HEK293T (cell line): Measurements from ENCODE around the gene HDAC10.

Source experiments
- CTBP1 ChIP-seq: fragments of 450-650 bp; IDR thresholded peaks from 2 replicates; pipeline ENCODE4 v1.6.1; 2016; ENCODE audit warnings: borderline replicate concordance
- ELF4 ChIP-seq: fragments of 450-650 bp; IDR thresholded peaks from 2 replicates; pipeline ENCODE4 v1.6.1; 2017; ENCODE audit warnings: antibody characterized with exemption
- FOXA1 ChIP-seq: fragments of 450-650 bp; IDR thresholded peaks from 2 replicates; pipeline ENCODE4 v1.6.1; 2016; ENCODE audit warnings: mild to moderate bottlenecking
- FOXK2 ChIP-seq: fragments of 450-650 bp; IDR thresholded peaks from 2 replicates; pipeline ENCODE4 v1.6.1; 2016; ENCODE audit warnings: mild to moderate bottlenecking
- HDGF ChIP-seq: fragments of 450-650 bp; IDR thresholded peaks from 2 replicates; pipeline ENCODE4 v1.6.1; 2017; ENCODE audit warnings: antibody characterized with exemption, borderline replicate concordance
- L3MBTL2 ChIP-seq: fragments of 450-650 bp; conservative IDR thresholded peaks from 2 replicates; pipeline ENCODE4 v1.6.1; 2016; ENCODE audit warnings: mild to moderate bottlenecking
- LEF1 ChIP-seq: fragments of 450-650 bp; IDR thresholded peaks from 2 replicates; pipeline ENCODE4 v1.6.1; 2017; ENCODE audit warnings: mild to moderate bottlenecking, borderline replicate concordance
- SP1 ChIP-seq: fragments of 450-650 bp; IDR thresholded peaks from 2 replicates; pipeline ENCODE4 v1.6.1; 2017

- TF ChIP-seq FOXK2 (no peak), SP1 (no peak), FOXA1 (no peak), LEF1 (no peak), HDGF (no peak), CTBP1 (no peak), ELF4 (no peak), L3MBTL2 (no peak)
Measured at GRCh38 chr22:50198624-50199017, 52.4 kb downstream of the HDAC10 start.
